ENCODE measurements around the gene DNPEP.
"Not testable (repeated sequence)": the region's sequence is repeated elsewhere in the genome, so short reads cannot be mapped to it uniquely, and the experiment has no call there.

The DNPEP gene

DNA sequence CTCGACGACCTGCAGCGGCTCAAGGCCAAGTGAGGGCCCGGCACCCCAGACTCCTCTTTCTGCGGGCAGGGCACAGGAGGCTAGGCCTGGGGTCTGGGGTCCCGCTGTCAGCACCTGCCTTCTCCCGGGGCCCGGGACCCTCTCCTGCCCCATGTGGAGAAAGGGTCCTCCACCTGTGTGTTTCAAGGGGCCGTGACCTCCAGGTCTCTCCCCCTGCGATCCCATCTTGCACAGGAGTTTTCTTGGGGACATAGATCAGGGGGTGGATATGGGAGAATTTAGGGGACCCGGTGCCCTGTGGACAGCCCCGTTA lies 31.3 kb upstream of the DNPEP start:
- DNase-seq (ENCODE audit: low read depth) = no peak

DNA sequence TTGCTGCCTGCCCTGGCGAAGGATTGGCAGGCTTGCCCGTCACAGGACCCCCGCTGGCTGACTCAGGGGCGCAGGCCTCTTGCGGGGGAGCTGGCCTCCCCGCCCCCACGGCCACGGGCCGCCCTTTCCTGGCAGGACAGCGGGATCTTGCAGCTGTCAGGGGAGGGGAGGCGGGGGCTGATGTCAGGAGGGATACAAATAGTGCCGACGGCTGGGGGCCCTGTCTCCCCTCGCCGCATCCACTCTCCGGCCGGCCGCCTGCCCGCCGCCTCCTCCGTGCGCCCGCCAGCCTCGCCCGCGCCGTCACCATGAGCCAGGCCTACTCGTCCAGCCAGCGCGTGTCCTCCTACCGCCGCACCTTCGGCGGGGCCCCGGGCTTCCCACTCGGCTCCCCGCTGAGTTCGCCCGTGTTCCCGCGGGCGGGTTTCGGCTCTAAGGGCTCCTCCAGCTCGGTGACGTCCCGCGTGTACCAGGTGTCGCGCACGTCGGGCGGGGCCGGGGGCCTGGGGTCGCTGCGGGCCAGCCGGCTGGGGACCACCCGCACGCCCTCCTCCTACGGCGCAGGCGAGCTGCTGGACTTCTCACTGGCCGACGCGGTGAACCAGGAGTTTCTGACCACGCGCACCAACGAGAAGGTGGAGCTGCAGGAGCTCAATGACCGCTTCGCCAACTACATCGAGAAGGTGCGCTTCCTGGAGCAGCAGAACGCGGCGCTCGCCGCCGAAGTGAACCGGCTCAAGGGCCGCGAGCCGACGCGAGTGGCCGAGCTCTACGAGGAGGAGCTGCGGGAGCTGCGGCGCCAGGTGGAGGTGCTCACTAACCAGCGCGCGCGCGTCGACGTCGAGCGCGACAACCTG lies 30.7 kb upstream of the DNPEP start, which contains the start of gene DES:
DES (plus strand) TSS at position 223 of the 857 bp plus-strand sequence; CDS start at position 309, 86 bp downstream.
- DNase-seq (ENCODE audit: low read depth) = no peak

DNA sequence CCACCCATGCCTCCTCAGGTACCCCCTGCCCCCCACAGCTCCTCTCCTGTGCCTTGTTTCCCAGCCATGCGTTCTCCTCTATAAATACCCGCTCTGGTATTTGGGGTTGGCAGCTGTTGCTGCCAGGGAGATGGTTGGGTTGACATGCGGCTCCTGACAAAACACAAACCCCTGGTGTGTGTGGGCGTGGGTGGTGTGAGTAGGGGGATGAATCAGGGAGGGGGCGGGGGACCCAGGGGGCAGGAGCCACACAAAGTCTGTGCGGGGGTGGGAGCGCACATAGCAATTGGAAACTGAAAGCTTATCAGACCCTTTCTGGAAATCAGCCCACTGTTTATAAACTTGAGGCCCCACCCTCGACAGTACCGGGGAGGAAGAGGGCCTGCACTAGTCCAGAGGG lies 29.7 kb upstream of the DNPEP start:
- DNase-seq (ENCODE audit: low read depth) = no peak

GRCh38 chr2:219416938-219417337 lies 29.2 kb upstream of the DNPEP start:
- no peak for DNase-seq (ENCODE audit: low read depth)

GRCh38 chr2:219416235-219416602 lies 28.5 kb upstream of the DNPEP start:
- no peak for DNase-seq (ENCODE audit: low read depth)

GRCh38 chr2:219415580-219416234 lies 28.0 kb upstream of the DNPEP start:
- DNase-seq (ENCODE audit: low read depth) = no peak

- no peak for DNase-seq (ENCODE audit: low read depth)
These were observed 27.1 kb upstream of the DNPEP start for GRCh38 chr2:219414857-219415256.

DNA sequence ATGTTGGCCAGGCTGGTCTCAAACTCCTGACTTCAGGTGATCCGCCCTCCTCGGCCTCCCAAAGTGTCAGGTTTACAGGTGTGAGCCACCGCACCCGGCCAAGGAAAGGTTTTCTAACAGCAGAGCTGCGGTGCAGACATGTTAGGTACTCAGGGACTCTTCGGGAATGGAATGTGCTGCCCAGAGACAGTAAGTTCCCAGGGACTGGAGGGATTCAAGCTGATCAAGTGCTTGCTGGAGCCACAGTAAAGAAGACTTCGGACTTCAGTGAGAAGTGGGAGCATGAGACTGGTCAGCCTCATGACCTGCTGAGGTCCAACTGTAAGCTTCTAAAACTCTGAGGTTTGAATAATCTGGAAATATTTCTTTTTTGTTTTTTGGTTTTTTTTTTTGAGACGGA lies 22.7 kb upstream of the DNPEP start:
- no peak for DNase-seq (ENCODE audit: low read depth)

DNA sequence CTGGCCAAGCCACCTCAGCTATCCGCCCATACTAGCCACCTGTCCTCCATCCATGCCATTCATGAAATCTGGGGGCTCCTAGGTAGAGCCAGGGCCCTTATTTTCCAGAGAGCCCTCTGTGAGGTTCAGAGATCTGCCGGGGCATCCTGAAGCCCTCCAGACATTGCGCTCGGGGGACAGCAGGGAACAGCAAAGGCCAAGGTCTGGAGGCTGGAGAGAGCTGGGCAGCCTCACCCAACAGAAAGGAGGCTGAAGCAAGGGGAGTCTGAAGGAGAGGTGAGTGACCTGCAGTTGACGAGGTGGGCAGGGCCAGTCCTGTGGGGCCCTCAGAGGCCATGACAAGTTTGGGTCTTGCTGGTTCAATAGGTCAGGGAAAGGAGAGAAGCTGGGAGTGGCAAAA lies 21.9 kb upstream of the DNPEP start:
- no peak for DNase-seq (ENCODE audit: low read depth)

DNA sequence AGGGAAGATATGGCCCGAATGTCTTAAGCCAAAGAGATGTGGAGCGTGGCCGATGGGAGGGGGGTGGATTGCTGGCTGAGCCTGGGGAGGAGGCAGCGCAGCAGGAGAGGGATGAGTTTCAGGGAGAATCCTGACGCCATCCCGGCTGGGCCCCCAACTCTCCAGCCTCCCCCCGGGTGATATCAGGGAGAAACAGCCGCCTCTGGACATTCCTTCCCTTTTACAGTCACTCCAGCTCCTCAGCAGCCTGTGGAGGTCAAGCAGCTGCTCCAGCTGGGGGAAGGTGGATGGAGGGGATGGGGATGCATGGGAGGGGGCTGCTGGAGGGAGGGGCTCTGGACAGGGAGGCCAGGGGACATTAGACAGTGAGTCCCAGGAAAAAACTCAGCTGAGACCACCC lies 20.9 kb upstream of the DNPEP start:
- no peak for DNase-seq (ENCODE audit: low read depth)

DNA sequence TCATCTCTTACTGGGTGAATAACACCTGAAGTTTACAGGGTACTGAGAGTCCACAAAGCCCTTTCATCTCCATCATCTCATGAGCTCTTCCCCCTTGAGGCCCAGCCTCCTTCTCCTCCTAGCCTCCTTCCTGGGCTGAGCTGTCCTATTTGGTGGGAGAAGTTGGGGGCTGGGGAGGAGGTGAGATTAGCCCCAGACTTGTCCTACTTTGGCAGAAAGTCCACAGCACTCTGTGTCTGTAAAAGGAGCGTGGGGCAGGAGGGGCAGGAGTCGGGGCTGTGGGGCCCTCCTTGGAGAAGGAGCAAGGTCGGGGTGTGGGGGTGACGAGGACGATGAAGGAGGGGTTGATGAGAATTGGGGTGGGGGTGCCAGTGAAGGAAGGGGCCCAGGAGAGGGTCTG lies 20.5 kb upstream of the DNPEP start:
- no peak for DNase-seq (ENCODE audit: low read depth)

DNA sequence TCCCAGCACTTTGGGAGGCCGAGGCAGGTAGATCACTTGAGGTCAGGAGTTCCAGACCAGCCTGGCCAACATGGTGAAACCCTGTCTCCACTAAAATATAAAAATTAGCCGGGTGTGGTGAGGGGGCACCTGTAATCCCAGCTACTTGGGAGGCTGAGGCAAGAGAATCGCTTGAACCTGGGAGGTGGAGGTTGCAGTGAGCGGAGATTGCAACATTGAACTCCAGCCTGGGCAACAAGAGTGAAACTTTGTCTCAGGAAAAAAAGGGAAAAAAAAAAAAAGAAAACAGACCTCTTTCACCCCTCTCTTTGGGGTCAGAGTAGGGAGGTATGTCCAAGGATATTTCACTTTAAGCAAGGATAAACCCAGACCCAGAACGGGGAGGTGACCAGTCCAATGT lies 19.6 kb upstream of the DNPEP start:
- not testable (repeated sequence) for DNase-seq (ENCODE audit: low read depth)

DNA sequence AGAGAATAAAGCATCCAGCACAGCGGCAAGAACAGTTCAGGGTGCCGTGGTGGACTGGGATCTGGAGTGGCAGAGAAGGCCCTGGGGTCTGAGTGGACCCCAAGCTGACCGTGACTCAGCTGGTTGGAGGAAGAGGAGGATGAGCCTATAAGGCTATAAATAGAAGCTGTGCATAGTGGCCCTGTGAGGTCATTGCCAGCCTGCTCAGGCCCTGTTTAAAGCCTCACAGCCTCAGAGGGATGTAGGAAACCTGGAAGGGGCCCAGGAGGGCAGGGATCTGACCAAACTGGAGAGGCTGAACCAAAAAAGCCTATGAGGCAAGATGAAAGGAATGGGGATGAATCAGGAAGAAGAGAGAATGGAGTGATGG lies 19.1 kb upstream of the DNPEP start:
- DNase-seq (ENCODE audit: low read depth) = no peak

- no peak for DNase-seq (ENCODE audit: low read depth)
These were observed 18.5 kb upstream of the DNPEP start for GRCh38 chr2:219405958-219406860.

DNA sequence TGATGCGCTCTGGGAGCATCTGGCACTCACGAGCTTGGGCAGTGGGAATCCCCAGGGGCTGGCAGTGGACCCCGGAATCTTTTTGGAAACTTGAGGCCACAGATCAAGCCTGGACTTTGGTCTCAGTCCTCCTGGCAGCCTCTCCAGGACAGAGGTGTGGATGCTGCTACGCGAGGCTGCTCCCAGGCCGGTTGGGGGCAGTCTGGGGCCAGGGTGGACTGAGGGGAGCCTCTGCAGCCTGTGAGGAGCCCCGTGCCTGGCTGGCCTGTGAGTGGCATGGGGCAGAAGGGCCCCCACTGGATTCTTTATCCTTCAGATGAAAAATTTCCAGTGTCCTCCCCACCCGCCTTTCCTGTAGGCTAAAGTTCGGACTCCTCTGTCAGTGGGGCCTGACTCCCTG lies 17.7 kb upstream of the DNPEP start:
- DNase-seq (ENCODE audit: low read depth) = no peak

GRCh38 chr2:219404954-219405353 lies 17.2 kb upstream of the DNPEP start:
- DNase-seq (ENCODE audit: low read depth) = no peak

DNA sequence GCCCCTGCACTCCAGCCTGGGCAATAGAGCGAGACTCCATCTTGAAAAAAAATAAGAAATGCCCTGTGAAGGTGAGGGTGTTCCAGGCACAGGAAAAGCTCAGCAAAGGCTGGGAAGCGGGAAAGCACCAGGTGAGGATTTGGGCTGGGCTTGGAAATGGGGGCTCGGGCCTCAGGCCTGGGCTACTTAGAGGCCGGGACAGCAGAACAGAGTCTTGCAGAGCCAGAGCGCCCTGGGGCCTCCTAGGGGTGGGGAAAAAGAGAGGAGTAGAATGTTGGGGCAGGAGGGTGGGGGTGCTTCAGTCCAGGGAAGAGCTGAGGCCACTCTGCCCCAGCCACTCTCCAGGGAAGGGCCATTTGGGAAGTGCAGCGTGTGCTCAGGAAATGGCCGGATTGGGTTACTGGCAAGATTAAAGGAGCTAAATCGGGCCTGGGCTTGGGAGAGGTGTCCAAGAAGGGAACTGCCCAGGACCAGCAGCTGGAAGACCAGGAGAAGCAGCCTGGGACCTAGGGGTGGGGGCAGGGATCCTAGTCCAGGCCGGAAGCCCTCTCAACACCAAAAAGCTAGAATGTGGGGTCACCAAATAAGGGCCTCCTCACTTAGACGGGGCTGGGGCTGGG lies 16.7 kb upstream of the DNPEP start:
- DNase-seq (ENCODE audit: low read depth) = no peak

GRCh38 chr2:219403861-219404260 lies 16.1 kb upstream of the DNPEP start:
- no peak for DNase-seq (ENCODE audit: low read depth)

DNA sequence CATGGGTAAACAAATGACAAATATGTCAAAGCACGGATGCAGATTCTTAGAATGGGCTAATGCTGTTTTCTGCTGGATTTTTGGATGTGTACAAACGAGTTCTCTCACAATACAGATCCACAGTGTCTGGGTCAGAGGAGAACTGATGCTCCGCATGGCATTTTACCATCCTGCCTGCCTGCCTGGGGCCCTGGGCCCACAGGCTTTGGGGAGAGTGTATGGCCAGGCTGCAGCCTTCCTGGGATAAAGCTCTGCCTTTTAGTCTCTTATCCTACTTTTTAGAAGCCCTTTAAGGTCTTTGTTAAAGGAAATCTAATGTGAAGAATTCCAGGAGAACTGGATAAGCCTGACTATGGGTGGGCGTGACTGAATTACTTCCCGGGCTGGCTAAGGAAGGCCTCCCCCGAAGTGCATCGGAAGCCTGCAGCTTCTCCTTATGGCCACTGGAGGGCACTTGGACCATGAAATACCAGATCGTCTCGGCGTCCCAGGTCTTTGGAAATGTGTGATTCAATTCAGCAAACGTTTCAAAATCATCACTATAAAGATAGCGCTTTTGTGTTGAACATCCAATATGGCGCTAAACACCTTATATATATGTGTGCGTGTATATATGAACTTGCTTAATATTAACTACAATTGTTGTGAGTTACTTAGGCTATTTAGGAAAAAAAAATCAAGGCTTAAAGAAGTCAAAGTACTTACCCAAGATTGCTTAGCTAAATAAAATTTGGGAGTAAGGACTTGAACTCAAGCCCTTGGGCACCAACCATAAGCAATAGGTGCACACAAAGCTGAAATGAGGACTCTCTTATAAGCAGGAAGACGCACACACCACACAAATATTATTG lies 15.2 kb upstream of the DNPEP start:
- DNase-seq (ENCODE audit: low read depth) = peak; percentile 35

DNA sequence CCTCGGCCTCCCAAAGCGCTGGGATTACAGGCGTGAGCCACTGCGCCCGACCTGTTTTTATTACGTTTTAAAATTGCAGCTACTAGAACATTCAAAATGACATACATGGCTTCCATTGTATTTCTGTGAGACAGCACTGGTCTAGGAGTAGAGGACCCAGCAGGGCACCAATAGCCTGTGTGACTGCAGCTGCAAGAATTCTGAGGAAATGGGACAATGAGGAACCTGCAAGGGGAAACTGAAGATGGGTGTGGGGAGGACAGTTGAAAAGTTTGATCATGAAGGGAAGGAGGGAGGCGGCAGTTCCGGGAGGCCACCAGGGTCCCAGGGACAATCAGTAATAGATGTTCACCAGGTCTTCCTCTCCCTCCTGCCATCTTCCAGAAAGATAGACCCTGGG lies 13.9 kb upstream of the DNPEP start:
- no peak for DNase-seq (ENCODE audit: low read depth)

DNA sequence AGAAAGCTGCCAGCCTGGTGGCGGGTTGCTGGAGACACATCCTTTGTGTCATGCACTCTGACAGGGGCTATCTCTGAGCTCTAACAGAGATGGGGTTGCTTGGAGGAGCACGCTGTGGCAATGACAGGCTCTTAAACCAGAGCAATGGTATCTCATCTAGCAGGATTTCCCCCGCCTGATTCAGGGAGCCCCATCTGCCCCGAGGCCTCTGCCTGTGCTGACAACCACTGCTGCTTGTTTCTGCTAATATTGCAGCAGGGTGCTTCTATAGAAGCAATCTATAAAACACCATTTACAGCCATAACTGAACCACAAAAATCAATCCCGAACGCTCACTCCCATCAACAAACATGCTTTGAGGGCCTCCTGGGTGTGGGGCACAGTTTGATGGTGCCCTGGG lies 12.8 kb upstream of the DNPEP start:
- no peak for DNase-seq (ENCODE audit: low read depth)
